Mesenchymal stem cell (in vitro differentiated cells and primary cell): ENCODE data around the gene PDYN.

ENCODE experiments used
- DNase-seq: peaks from one replicate; pipeline ENCODE4 v3.0.0-alpha.2; 2013
- H2AFZ ChIP-seq: one replicate; pipeline ENCODE4 v1.6.1; 2013; ENCODE audit warnings: low read depth, mild to moderate bottlenecking, control low read depth, inconsistent platforms, low read length, moderate library complexity
- H2AK5ac ChIP-seq: 2 replicates; pipeline ENCODE4 v1.6.1; 2013; ENCODE audit warnings: low read length, moderate library complexity, mild to moderate bottlenecking, inconsistent platforms; ENCODE audit not compliant: severe bottlenecking
- H2BK120ac ChIP-seq: one replicate; pipeline ENCODE4 v1.6.1; 2013; ENCODE audit warnings: low read depth, mild to moderate bottlenecking, inconsistent platforms, low read length, moderate library complexity
- H2BK12ac ChIP-seq, 2 experiments: one replicate each; pipeline ENCODE4 v1.6.1; 2013; ENCODE audit warnings: inconsistent platforms in 2 of 2, low read length in 2 of 2, mild to moderate bottlenecking in 2 of 2, moderate library complexity in 2 of 2, control low read depth in 1 of 2
- H2BK15ac ChIP-seq: one replicate; pipeline ENCODE4 v1.6.1; 2013; ENCODE audit warnings: mild to moderate bottlenecking, low read depth, inconsistent platforms; ENCODE audit not compliant: poor library complexity, severe bottlenecking
- H2BK5ac ChIP-seq: 2 replicates; pipeline ENCODE4 v1.6.1; 2013; ENCODE audit warnings: low read depth, mild to moderate bottlenecking, low read length, control low read depth, inconsistent platforms; ENCODE audit not compliant: poor library complexity, severe bottlenecking
- H3K14ac ChIP-seq, 2 experiments: one replicate each; pipeline ENCODE4 v1.6.1; 2013; ENCODE audit warnings: inconsistent platforms in 2 of 2, low read length in 2 of 2, control low read depth in 1 of 2, mild to moderate bottlenecking in 1 of 2, moderate library complexity in 1 of 2
- H3K18ac ChIP-seq, 2 experiments: one replicate each; pipeline ENCODE4 v1.6.1; 2013; ENCODE audit warnings: inconsistent platforms in 2 of 2, low read length in 2 of 2, control low read depth in 1 of 2, low read depth in 1 of 2, mild to moderate bottlenecking in 1 of 2
- H3K23ac ChIP-seq, 2 experiments: one replicate each; pipeline ENCODE4 v1.6.1; 2013; ENCODE audit warnings: inconsistent platforms in 2 of 2, low read length in 2 of 2, mild to moderate bottlenecking in 2 of 2, moderate library complexity in 2 of 2, control low read depth in 1 of 2
- H3K27ac ChIP-seq: 2 replicates; pipeline ENCODE4 v1.5.1; 2013; ENCODE audit warnings: mild to moderate bottlenecking, moderate library complexity, low read length, control low read depth, inconsistent platforms; ENCODE audit not compliant: poor library complexity, severe bottlenecking
- H3K27me3 ChIP-seq, 2 experiments: 2 replicates each; pipeline versions ENCODE4 v1.6.1 to v1.7.0; 2013; ENCODE audit warnings: low read length in 2 of 2, mild to moderate bottlenecking in 2 of 2, moderate library complexity in 2 of 2, control low read depth in 1 of 2, inconsistent platforms in 1 of 2; ENCODE audit not compliant: control insufficient read depth in 1 of 2, insufficient read depth in 1 of 2
- H3K36me3 ChIP-seq, 2 experiments: 2 replicates each; pipeline versions ENCODE4 v1.6.1 to v1.7.0; 2013; ENCODE audit warnings: low read length in 2 of 2, control low read depth in 1 of 2, inconsistent platforms in 1 of 2, low read depth in 1 of 2, mild to moderate bottlenecking in 1 of 2; ENCODE audit not compliant: insufficient read depth in 2 of 2, control insufficient read depth in 1 of 2
- H3K4ac ChIP-seq, 2 experiments: one replicate each; pipeline ENCODE4 v1.6.1; 2013; ENCODE audit warnings: inconsistent platforms in 2 of 2, low read length in 2 of 2, mild to moderate bottlenecking in 2 of 2, moderate library complexity in 2 of 2, control low read depth in 1 of 2, low read depth in 1 of 2
- H3K4me1 ChIP-seq: 2 replicates; pipeline ENCODE4 v1.6.1; 2013; ENCODE audit warnings: low read depth, low read length, control low read depth; ENCODE audit not compliant: control insufficient read depth, insufficient read depth
- H3K4me2 ChIP-seq: 2 replicates; pipeline ENCODE4 v1.6.1; 2013; ENCODE audit warnings: low read length, mild to moderate bottlenecking, inconsistent platforms; ENCODE audit not compliant: poor library complexity, severe bottlenecking
- H3K4me3 ChIP-seq, 2 experiments: 2 replicates each; pipeline versions ENCODE4 v1.5.1 to v1.7.0; 2013; ENCODE audit warnings: low read length in 2 of 2, mild to moderate bottlenecking in 2 of 2, control low read depth in 1 of 2, low read depth in 1 of 2; ENCODE audit not compliant: insufficient read depth in 1 of 2
- H3K79me1 ChIP-seq: replicated peaks from 2 replicates; pipeline ENCODE4 v1.6.1; 2013; ENCODE audit warnings: mild to moderate bottlenecking, control low read depth, low read length, inconsistent platforms; ENCODE audit not compliant: poor library complexity, severe bottlenecking
- H3K9ac ChIP-seq: 2 replicates; pipeline ENCODE4 v1.7.0; 2013; ENCODE audit warnings: mild to moderate bottlenecking, low read length, moderate library complexity
- H3K9me3 ChIP-seq: 2 replicates; pipeline ENCODE4 v1.7.0; 2013; ENCODE audit warnings: mild to moderate bottlenecking, low read length; ENCODE audit not compliant: control insufficient read depth
- H4K8ac ChIP-seq: one replicate; pipeline ENCODE4 v1.6.1; 2013; ENCODE audit warnings: inconsistent platforms, mild to moderate bottlenecking, low read length, moderate library complexity
- H4K91ac ChIP-seq: one replicate; pipeline ENCODE4 v1.6.1; 2013; ENCODE audit warnings: mild to moderate bottlenecking, low read length, inconsistent platforms
- WGBS: methylation state at CpG from one replicate; pipeline ENCODE4 v1.1.7; 2013; ENCODE audit warnings: mixed read lengths; 5-methylcytosine and 5-hydroxymethylcytosine counted together

PDYN gene

DNA sequence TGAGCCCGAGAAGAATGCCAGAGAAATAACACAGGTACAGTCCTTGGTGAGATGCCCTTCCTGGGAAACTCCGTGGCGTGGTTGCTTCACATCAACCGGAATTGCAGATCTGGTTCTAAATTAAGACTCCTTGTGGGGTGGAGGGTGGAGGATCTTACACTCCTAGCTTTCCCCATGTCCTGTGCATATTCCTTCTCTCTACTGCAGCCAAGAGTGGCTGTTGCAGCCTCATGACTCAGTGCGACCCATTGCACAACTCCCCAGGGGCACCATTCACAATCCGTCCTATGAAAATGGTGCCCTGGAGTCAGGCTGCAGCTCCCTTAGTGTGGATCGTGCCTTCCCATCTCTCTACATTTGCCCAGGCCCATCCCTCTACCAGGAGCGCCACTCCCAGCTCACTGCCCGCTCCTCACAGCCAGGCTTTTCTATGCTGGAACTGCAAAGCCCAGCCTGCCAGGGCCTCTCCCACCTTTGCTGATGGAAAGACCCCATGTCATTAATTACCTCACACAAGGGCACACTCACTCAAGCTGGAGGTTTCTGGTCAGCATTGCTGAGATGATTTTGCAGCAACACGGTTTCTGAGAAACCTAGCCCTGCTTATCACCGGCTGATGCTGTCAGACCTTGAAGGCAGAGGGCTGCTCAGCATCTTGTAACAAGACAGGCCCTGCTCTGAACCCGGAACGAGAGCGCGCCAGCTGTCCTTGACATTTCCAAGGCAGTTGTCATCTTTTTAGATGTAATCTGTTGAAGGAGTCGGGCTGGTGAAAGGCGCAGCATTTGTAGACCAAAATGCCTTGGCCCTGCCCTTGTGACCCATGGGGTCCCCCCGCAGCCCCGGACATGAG is 58.9 kb downstream of the PDYN start:
- Histone ChIP-seq H2BK5ac (no peak overlapping the region), H2BK12ac (no peak overlapping the region), H4K91ac (no peak overlapping the region), H3K9me3 (no peaks in the 10 kb centered on the region), H2AK5ac (no peak overlapping the region), H2BK15ac (no peak overlapping the region), H3K79me1 (peaks cover 19% of the 10 kb centered on the region), H3K4me1 (peaks cover 18% of the 10 kb centered on the region), H3K18ac (no peak overlapping the region), H3K36me3 (peaks cover 32 to 71% of the 10 kb centered on the region in 2 experiments), H4K8ac (peak overlapping the region; percentile 19), H2AFZ (no peak overlapping the region), H3K4me3 (peak overlapping the region in 1 of 2 experiments; percentile 57), H3K9ac (peak overlapping the region; percentile 70), H3K27me3 (no peaks in the 10 kb centered on the region), H3K23ac (no peak overlapping the region), H3K4ac (no peak overlapping the region), H3K14ac (no peak overlapping the region), H3K4me2 (no peak overlapping the region), H2BK120ac (no peak overlapping the region), H3K27ac (no peak overlapping the region)
- WGBS, result 85% methylated on average over 18 of the region's 19 CpGs
- DNase-seq, result peak; percentile 90

DNA sequence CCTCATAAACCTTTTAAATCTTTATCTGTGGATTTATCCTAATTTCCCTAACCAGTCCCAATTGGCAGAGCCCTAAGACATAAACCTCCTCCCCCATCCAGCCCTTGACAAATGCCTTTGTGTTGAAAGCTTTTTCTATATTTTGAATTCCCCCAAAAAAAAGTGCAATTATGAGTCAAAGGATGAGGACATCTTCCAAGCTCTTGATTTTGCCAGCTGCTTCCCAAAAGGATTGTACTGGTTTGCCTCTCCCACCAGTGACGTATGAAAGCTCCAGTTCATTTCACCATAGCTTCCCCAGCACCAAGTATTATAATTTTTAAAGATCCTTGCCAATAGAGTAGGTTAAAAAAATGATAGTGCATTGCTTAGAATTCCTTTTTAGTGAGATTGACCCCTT is 59.7 kb downstream of the PDYN start:
- H3K4ac ChIP-seq, result no peak overlapping the region
- H3K4me2 ChIP-seq, result no peak overlapping the region
- peaks cover 24% of the 10 kb centered on the region for H3K4me1 ChIP-seq
- H4K91ac ChIP-seq, result no peak overlapping the region
- no peak overlapping the region for H2BK15ac ChIP-seq
- peak overlapping the region in 1 of 2 experiments; percentile 15 for H3K4me3 ChIP-seq
- no peak overlapping the region for H3K23ac ChIP-seq
- H3K18ac ChIP-seq, result no peak overlapping the region
- H3K9ac ChIP-seq, result peak overlapping the region; percentile 60
- peaks cover 38 to 76% of the 10 kb centered on the region in 2 experiments for H3K36me3 ChIP-seq
- no peak overlapping the region for H2AK5ac ChIP-seq
- no peaks in the 10 kb centered on the region for H3K9me3 ChIP-seq
- H3K27me3 ChIP-seq, result no peaks in the 10 kb centered on the region
- DNase-seq, result peak; percentile 74
- H3K14ac ChIP-seq, result no peak overlapping the region
- no peak overlapping the region for H2BK5ac ChIP-seq
- H2BK120ac ChIP-seq, result no peak overlapping the region
- no peak overlapping the region for H3K27ac ChIP-seq
- H4K8ac ChIP-seq, result no peak overlapping the region
- H3K79me1 ChIP-seq, result peaks cover 27% of the 10 kb centered on the region
- H2AFZ ChIP-seq, result no peak overlapping the region
- H2BK12ac ChIP-seq, result no peak overlapping the region
- no CpG with 5 or more reads among the region's 1 CpG for WGBS

DNA sequence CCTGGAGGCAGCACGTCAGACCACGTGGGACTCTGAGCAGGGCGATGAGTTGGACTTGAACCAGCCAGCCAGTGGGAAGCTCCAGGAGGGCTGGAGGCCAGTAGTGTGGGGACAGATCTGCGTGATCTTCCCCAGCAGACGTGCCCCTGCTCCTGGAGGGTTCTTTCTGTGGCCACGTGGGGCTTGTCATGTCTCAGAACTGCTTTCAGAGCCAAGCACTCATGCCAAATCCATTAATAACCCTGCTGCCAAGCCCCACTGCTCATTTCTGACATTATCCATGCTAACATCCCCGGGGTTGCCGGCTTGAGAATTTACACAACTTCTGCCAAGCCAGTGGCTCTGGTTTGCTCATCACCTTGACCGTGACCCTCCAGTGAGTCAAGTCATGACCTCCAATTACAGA is 60.4 kb downstream of the PDYN start:
- H3K18ac ChIP-seq, result no peak overlapping the region
- peak overlapping the region; percentile 42 for H3K9ac ChIP-seq
- peaks cover 21% of the 10 kb centered on the region for H3K4me1 ChIP-seq
- no peak overlapping the region for H2BK15ac ChIP-seq
- 79% methylated on average over 9 of the region's 9 CpGs for WGBS
- H3K36me3 ChIP-seq, result peaks cover 38 to 76% of the 10 kb centered on the region in 2 experiments
- H3K9me3 ChIP-seq, result no peaks in the 10 kb centered on the region
- no peak overlapping the region for H2BK12ac ChIP-seq
- H3K4ac ChIP-seq, result no peak overlapping the region
- H2AK5ac ChIP-seq, result peak overlapping the region; percentile 74
- no peak overlapping the region for H3K27ac ChIP-seq
- no peak overlapping the region for H2BK120ac ChIP-seq
- H2AFZ ChIP-seq, result no peak overlapping the region
- no peak overlapping the region for H3K14ac ChIP-seq
- H3K27me3 ChIP-seq, result no peaks in the 10 kb centered on the region
- no peak overlapping the region for H4K91ac ChIP-seq
- no peak overlapping the region for H3K4me2 ChIP-seq
- peaks cover 29% of the 10 kb centered on the region for H3K79me1 ChIP-seq
- H3K4me3 ChIP-seq, result no peak overlapping the region
- peak; percentile 41 for DNase-seq
- H3K23ac ChIP-seq, result no peak overlapping the region
- H2BK5ac ChIP-seq, result no peak overlapping the region
- H4K8ac ChIP-seq, result no peak overlapping the region

DNA sequence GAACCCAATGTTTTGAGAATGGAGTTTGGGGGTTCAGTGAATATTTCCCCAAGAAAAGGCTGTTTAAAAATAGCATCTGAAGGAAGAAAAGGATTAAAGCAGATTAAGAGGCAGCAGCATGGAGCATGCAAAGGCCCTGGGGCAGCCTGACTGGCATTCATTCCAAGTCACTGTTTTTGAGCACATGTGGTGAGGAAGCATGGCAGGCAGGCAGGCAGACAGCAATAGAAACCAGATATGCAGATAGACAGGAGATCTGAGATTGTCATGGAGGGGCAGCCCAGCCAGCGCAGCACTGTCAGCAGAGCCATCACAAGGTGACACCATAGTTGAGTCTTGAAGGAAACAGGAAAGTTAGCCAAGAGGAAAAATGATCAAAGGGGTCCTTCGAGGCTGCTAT is 60.9 kb downstream of the PDYN start:
- Histone ChIP-seq H4K91ac (no peak overlapping the region), H3K36me3 (peaks cover 41 to 78% of the 10 kb centered on the region in 2 experiments), H2AK5ac (peak overlapping the region; percentile 71), H3K4me1 (peaks cover 21% of the 10 kb centered on the region), H3K4me2 (no peak overlapping the region), H3K18ac (no peak overlapping the region), H2BK120ac (no peak overlapping the region), H3K79me1 (peaks cover 33% of the 10 kb centered on the region), H2BK12ac (no peak overlapping the region), H3K27ac (no peak overlapping the region), H2BK5ac (no peak overlapping the region), H3K14ac (no peak overlapping the region), H4K8ac (no peak overlapping the region), H3K27me3 (no peaks in the 10 kb centered on the region), H3K4me3 (no peak overlapping the region), H3K9ac (peak overlapping the region; percentile 42), H3K9me3 (no peaks in the 10 kb centered on the region), H2BK15ac (no peak overlapping the region), H3K23ac (no peak overlapping the region), H2AFZ (no peak overlapping the region), H3K4ac (no peak overlapping the region)
- 92% methylated on average over 1 of the region's 2 CpGs for WGBS
- no peak for DNase-seq
